C4-2B (cell line): ENCODE measurements around the gene ARHGAP18.

Experiments used
- ZFX ChIP-seq: fragments of 450-650 bp; IDR thresholded peaks from 2 replicates; pipeline ENCODE4 v1.6.1; 2017
- TF ChIP-seq, protein P1 (sequence below): fragments of 450-650 bp; conservative IDR thresholded peaks from 2 replicates; pipeline ENCODE4 v1.5.1; 2017; ENCODE audit warnings: mild to moderate bottlenecking

DNA sequence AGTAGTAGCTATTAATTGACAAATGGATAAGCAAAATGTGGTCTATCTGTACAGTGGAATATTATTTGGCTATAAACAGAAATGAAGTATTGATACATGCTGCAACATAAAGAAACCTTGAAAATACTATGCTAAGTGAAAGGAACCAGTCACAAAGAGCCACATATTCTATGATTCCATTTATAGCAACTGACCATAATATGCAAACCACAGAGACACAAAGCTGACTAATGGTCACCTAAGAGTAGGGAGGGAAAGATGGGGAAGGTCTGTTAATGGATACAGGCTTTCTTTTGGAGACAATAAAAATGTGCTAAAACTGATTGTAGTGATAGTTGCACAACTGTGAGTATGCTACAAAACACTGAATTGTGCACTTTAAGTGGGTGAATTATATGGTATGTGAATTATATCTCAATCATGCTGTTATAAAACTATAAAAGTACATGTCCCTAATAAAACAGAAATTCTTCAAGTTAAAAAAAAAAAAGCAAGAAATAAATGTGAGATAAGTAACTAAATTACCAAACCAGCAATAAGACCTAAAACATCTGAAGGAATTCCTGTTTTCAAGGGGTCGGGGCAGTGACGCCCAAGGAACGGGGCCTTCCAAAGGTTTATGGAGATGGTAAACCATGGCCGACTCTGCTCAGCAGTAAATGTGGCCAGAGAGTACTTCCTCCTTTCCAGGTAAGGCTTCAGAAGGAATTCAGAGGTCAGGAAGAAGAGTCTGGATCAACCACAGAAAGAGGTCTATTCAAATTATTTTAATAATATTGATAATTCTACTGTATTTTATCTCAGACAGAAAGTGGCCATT lies 75.4 kb downstream of the ARHGAP18 start:
- TF ChIP-seq, protein P1, sequence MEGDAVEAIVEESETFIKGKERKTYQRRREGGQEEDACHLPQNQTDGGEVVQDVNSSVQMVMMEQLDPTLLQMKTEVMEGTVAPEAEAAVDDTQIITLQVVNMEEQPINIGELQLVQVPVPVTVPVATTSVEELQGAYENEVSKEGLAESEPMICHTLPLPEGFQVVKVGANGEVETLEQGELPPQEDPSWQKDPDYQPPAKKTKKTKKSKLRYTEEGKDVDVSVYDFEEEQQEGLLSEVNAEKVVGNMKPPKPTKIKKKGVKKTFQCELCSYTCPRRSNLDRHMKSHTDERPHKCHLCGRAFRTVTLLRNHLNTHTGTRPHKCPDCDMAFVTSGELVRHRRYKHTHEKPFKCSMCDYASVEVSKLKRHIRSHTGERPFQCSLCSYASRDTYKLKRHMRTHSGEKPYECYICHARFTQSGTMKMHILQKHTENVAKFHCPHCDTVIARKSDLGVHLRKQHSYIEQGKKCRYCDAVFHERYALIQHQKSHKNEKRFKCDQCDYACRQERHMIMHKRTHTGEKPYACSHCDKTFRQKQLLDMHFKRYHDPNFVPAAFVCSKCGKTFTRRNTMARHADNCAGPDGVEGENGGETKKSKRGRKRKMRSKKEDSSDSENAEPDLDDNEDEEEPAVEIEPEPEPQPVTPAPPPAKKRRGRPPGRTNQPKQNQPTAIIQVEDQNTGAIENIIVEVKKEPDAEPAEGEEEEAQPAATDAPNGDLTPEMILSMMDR: no peak
- no peak for TF ChIP-seq ZFX
